ENCODE measurements around the gene ARMS2. TPM values are rescaled to one million over a fixed set of nuclear protein-coding genes. Genes with fewer than 3 reads are reported as not detected.

ARMS2 gene
- polyA plus RNA-seq, 1 of the 3 experiments (the other 2 are of a cell fraction): not detected

- Histone ChIP-seq H3K27me3 (ENCODE audit: insufficient read depth) (no peaks in the 10 kb centered on the region), H3K36me3 (replicated peaks in 1 of 2; ENCODE audit: control insufficient read depth in 1 of 2, insufficient read depth in 2 of 2, low read length in 1 of 2) (no peaks in the 10 kb centered on the region), H3F3A (replicated peaks; ENCODE audit: insufficient read depth) (peaks cover 7% of the 10 kb centered on the region), H3K4me1 (ENCODE audit: control insufficient read depth in 1 of 2, insufficient read depth in 2 of 2, low read depth in 1 of 2, low read length in 1 of 2) (peaks cover 24 to 34% of the 10 kb centered on the region in 2 experiments), H3K27ac (ENCODE audit: low read depth in 2 of 2, low read length in 1 of 2) (peak overlapping the region in 1 of 2 experiments; percentile 49; a peak in 2 of 4 replicates), H3K9me2 (no peaks in the 10 kb centered on the region), H3K9me3 (no peaks in the 10 kb centered on the region), H4K20me1 (ENCODE audit: insufficient read depth) (peaks cover 8% of the 10 kb centered on the region; the same call in 1 of the 2 replicates), H3K9ac (no peak overlapping the region), H3K79me2 (ENCODE audit: insufficient read depth) (peaks cover 91% of the 10 kb centered on the region), H2AFZ (ENCODE audit: low read depth) (no peak overlapping the region), H3K4me2 (peak overlapping the region; percentile 59; the same call in 1 of the 2 replicates), H3K4me3 (ENCODE audit: low read depth in 2 of 2, low read length in 1 of 2) (no peak overlapping the region)
- ChIA-PET POLR2A (no interaction called here), CTCF (no interaction called here)
- TF ChIP-seq FOSL2 (IDR thresholded peaks at IDR 0.05; ENCODE audit: borderline replicate concordance, low read depth) (no peak), IRF3 (IDR thresholded peaks at IDR 0.05; ENCODE audit: low read depth, low read length) (no peak), ELF1 (IDR thresholded peaks at IDR 0.05) (no peak), TEAD4 (IDR thresholded peaks at IDR 0.05; ENCODE audit: borderline replicate concordance, insufficient read depth) (no peak), USF1 (IDR thresholded peaks at IDR 0.05; ENCODE audit: borderline replicate concordance, low read depth) (no peak), POLR2AphosphoS5 (IDR thresholded peaks at IDR 0.05; ENCODE audit: low read depth, low read length) (no peak), NRF1 (IDR thresholded peaks at IDR 0.05; ENCODE audit: low read depth, low read length) (no peak), RFX5 (IDR thresholded peaks at IDR 0.05; ENCODE audit: low read length) (no peak)
- DNase-seq: no peak
- WGBS (ENCODE audit: low lambda C conversion rate): 89% methylated on average over 4 of the region's 6 CpGs
Observed at GRCh38 chr10:122476333-122476695, 21.9 kb downstream of the ARMS2 start.

- Histone ChIP-seq H3K79me2 (ENCODE audit: insufficient read depth) (peaks cover 96% of the 10 kb centered on the region), H4K20me1 (ENCODE audit: insufficient read depth) (peaks cover 8% of the 10 kb centered on the region; the same call in 1 of the 2 replicates), H3K4me3 (ENCODE audit: low read depth in 2 of 2, low read length in 1 of 2) (no peak overlapping the region), H3K9me3 (no peaks in the 10 kb centered on the region), H2AFZ (ENCODE audit: low read depth) (no peak overlapping the region), H3K27ac (ENCODE audit: low read depth in 2 of 2, low read length in 1 of 2) (no peak overlapping the region), H3K36me3 (replicated peaks in 1 of 2; ENCODE audit: control insufficient read depth in 1 of 2, insufficient read depth in 2 of 2, low read length in 1 of 2) (no peaks in the 10 kb centered on the region), H3K4me2 (no peak overlapping the region), H3K27me3 (ENCODE audit: insufficient read depth) (no peaks in the 10 kb centered on the region), H3K9me2 (no peaks in the 10 kb centered on the region), H3K4me1 (ENCODE audit: control insufficient read depth in 1 of 2, insufficient read depth in 2 of 2, low read depth in 1 of 2, low read length in 1 of 2) (peaks cover 24 to 28% of the 10 kb centered on the region in 2 experiments; a peak in 3 of 4 replicates), H3F3A (replicated peaks; ENCODE audit: insufficient read depth) (no peaks in the 10 kb centered on the region), H3K9ac (no peak overlapping the region)
- POLR2A ChIA-PET: no interaction called here
- WGBS (ENCODE audit: low lambda C conversion rate): 88% methylated on average over 4 of the region's 5 CpGs
- TF ChIP-seq ZBTB33 (IDR thresholded peaks at IDR 0.05; ENCODE audit: borderline replicate concordance, low read depth) (no peak), USF1 (IDR thresholded peaks at IDR 0.05; ENCODE audit: borderline replicate concordance, low read depth) (no peak), EZH2phosphoT487 (IDR thresholded peaks at IDR 0.05; ENCODE audit: borderline replicate concordance, low read depth) (no peak), TCF12 (IDR thresholded peaks at IDR 0.05) (no peak), PBX3 (IDR thresholded peaks at IDR 0.05) (no peak)
- CTCF ChIA-PET: no interaction called here
- no peak for DNase-seq
Observed at GRCh38 chr10:122477436-122477835, 23.0 kb downstream of the ARMS2 start.
